ENCODE measurements around the gene RNU6-8. TPM values are rescaled to one million over a fixed set of nuclear protein-coding genes. Genes with fewer than 3 reads are reported as not detected.

The RNU6-8 gene
- total and polyA plus RNA-seq, 2 donors (not counting 1 experiment from before 2014, with no cell fraction given), result not detected

GRCh38 chr14:32185097-32185496 is 18.0 kb downstream of the RNU6-8 start:
- H3K27me3 ChIP-seq (replicated peaks in 1 of 4; ENCODE audit: control extremely low read depth in 1 of 4, control insufficient read depth in 3 of 4, insufficient read depth in 4 of 4, low read length in 3 of 4), result no peaks in the 10 kb centered on the region
- no peak overlapping the region for H3K4me2 ChIP-seq (replicated peaks; ENCODE audit: low read depth, low read length, poor library complexity, severe bottlenecking)
- H3K9me3 Mint-ChIP-seq (ENCODE audit: insufficient read depth), result peaks cover 8% of the 10 kb centered on the region
- no peak overlapping the region for H3K4me3 Mint-ChIP-seq
- no peaks in the 10 kb centered on the region for H4K20me1 ChIP-seq (ENCODE audit: control insufficient read depth, insufficient read depth, low read length, poor library complexity, severe bottlenecking)
- H3K4me1 Mint-ChIP-seq, result peaks cover 17% of the 10 kb centered on the region
- H3K9ac ChIP-seq (ENCODE audit: low read length), result no peak overlapping the region
- peaks cover 0 to 3% (median 1%) of the 10 kb centered on the region in 3 donors for H3K9me3 ChIP-seq (ENCODE audit: control extremely low read depth in 1 of 3, control insufficient read depth in 2 of 3, insufficient read depth in 1 of 3, low read length in 2 of 3)
- peaks cover 17 to 19% of the 10 kb centered on the region in 2 donors for H3K4me1 ChIP-seq (ENCODE audit: control insufficient read depth in 2 of 2, insufficient read depth in 2 of 2, low read length in 2 of 2)
- no peaks in the 10 kb centered on the region for H3K36me3 ChIP-seq (replicated peaks in 1 of 2; ENCODE audit: control extremely low read depth in 1 of 2, control insufficient read depth in 1 of 2, extremely low read depth in 1 of 2, insufficient read depth in 2 of 2, low read length in 1 of 2)
- POLR2A ChIA-PET, result no interaction called here
- ATAC-seq (ENCODE audit: low read depth), result no peak
- no peak overlapping the region for H2AFZ ChIP-seq (ENCODE audit: insufficient read depth, low read depth, low read length, poor library complexity, severe bottlenecking)
- no peak for DNase-seq
- no peaks in the 10 kb centered on the region for H3K79me2 ChIP-seq (ENCODE audit: control insufficient read depth, insufficient read depth, low read length)
- CTCF ChIA-PET, result no interaction called here
- H3K27me3 Mint-ChIP-seq, result peaks cover 18% of the 10 kb centered on the region
- TF ChIP-seq EZH2 (IDR thresholded peaks at IDR 0.05; ENCODE audit: borderline replicate concordance, insufficient read depth, low read depth, low read length, poor library complexity, severe bottlenecking) (no peak), CTCF (IDR thresholded peaks at IDR 0.05) (no peak)
- no CpG with 5 or more reads among the region's 1 CpG for WGBS (ENCODE audit: insufficient coverage)
- H3K27ac ChIP-seq (ENCODE audit: low read length in 2 of 2), result no peak overlapping the region
- no peak overlapping the region for H3K27ac Mint-ChIP-seq
- no peak overlapping the region for H3K4me3 ChIP-seq (ENCODE audit: control extremely low read depth in 1 of 5, extremely low read depth in 1 of 5, insufficient read depth in 1 of 5, low read depth in 2 of 5, low read length in 4 of 5)
- intact Hi-C loops (cut with micrococcal nuclease), result no loop called here

GRCh38 chr14:32183151-32184058 is 19.7 kb downstream of the RNU6-8 start:
- H4K20me1 ChIP-seq (ENCODE audit: control insufficient read depth, insufficient read depth, low read length, poor library complexity, severe bottlenecking), result no peaks in the 10 kb centered on the region
- H3K79me2 ChIP-seq (ENCODE audit: control insufficient read depth, insufficient read depth, low read length), result no peaks in the 10 kb centered on the region
- peaks cover 15% of the 10 kb centered on the region in 2 donors for H3K4me1 ChIP-seq (ENCODE audit: control insufficient read depth in 2 of 2, insufficient read depth in 2 of 2, low read length in 2 of 2)
- peaks cover 18% of the 10 kb centered on the region for H3K27me3 Mint-ChIP-seq
- CTCF ChIA-PET, result no interaction called here
- intact Hi-C loops (cut with micrococcal nuclease), result no loop called here
- POLR2A ChIA-PET, result no interaction called here
- ATAC-seq (ENCODE audit: low read depth), result no peak
- no peak overlapping the region for H3K27ac ChIP-seq (ENCODE audit: low read length in 2 of 2)
- H3K4me2 ChIP-seq (replicated peaks; ENCODE audit: low read depth, low read length, poor library complexity, severe bottlenecking), result no peak overlapping the region
- H3K9me3 Mint-ChIP-seq (ENCODE audit: insufficient read depth), result peaks cover 8% of the 10 kb centered on the region
- peaks cover 0 to 3% (median 1%) of the 10 kb centered on the region in 3 donors for H3K9me3 ChIP-seq (ENCODE audit: control extremely low read depth in 1 of 3, control insufficient read depth in 2 of 3, insufficient read depth in 1 of 3, low read length in 2 of 3)
- H2AFZ ChIP-seq (ENCODE audit: insufficient read depth, low read depth, low read length, poor library complexity, severe bottlenecking), result no peak overlapping the region
- H3K4me3 ChIP-seq (ENCODE audit: control extremely low read depth in 1 of 5, extremely low read depth in 1 of 5, insufficient read depth in 1 of 5, low read depth in 2 of 5, low read length in 4 of 5), result no peak overlapping the region
- H3K9ac ChIP-seq (ENCODE audit: low read length), result no peak overlapping the region
- H3K4me1 Mint-ChIP-seq, result peaks cover 11% of the 10 kb centered on the region
- H3K27me3 ChIP-seq (replicated peaks in 1 of 4; ENCODE audit: control extremely low read depth in 1 of 4, control insufficient read depth in 3 of 4, insufficient read depth in 4 of 4, low read length in 3 of 4), result no peaks in the 10 kb centered on the region
- TF ChIP-seq CTCF (IDR thresholded peaks at IDR 0.05) (no peak), EZH2 (IDR thresholded peaks at IDR 0.05; ENCODE audit: borderline replicate concordance, insufficient read depth, low read depth, low read length, poor library complexity, severe bottlenecking) (no peak)
- H3K4me3 Mint-ChIP-seq, result no peak overlapping the region
- no peaks in the 10 kb centered on the region for H3K36me3 ChIP-seq (replicated peaks in 1 of 2; ENCODE audit: control extremely low read depth in 1 of 2, control insufficient read depth in 1 of 2, extremely low read depth in 1 of 2, insufficient read depth in 2 of 2, low read length in 1 of 2)
- DNase-seq, result no peak
- WGBS (ENCODE audit: insufficient coverage), result 100% methylated on average over 1 of the region's 2 CpGs
- H3K27ac Mint-ChIP-seq, result no peak overlapping the region
